T-cell (primary cell): ENCODE data around the gene ODF4. TPM values are rescaled to one million over a fixed set of nuclear protein-coding genes. Genes with fewer than 3 reads are reported as not detected.

Experiments
- ATAC-seq, 4 experiments: fragments of 200-7000 bp in 3 of 4; fragments of 150-1000 bp in 1 of 4; cut with Tn5 transposase; replicated peaks in 1 of 4; 1 replicate in 3 of 4; 2 replicates in 1 of 4; pipeline ENCODE4 v1.10.0; 2021; ENCODE audit warnings: moderate library complexity in 3 of 4, mild to moderate bottlenecking in 2 of 4, moderate number of reproducible peaks in 1 of 4
- CTCF ChIA-PET, 2 donors: fragments of 300-600 bp; sonication (Branson Sonifier 250); formaldehyde crosslinking; loops; one replicate each; lab custom pipeline; 2022; ENCODE audit warnings: antibody characterized with exemption in 2 of 2; lab: Charles Lee
- POLR2A ChIA-PET, 2 donors: fragments of 300-600 bp; sonication (Branson Sonifier 250); formaldehyde crosslinking; loops; one replicate each; lab custom pipeline; 2022; ENCODE audit warnings: antibody characterized with exemption in 2 of 2; lab: Charles Lee
- DNase-seq, 35 experiments: peaks; one replicate each; pipeline versions ENCODE4 v3.0.0 to v3.0.0-alpha.2; 2013 to 2023
- H3K27ac ChIP-seq: one replicate; pipeline ENCODE4 v1.5.1; 2013; ENCODE audit warnings: low read length
- H3K27me3 ChIP-seq, 2 experiments: replicated peaks in 1 of 2; 1 replicate in 1 of 2; 2 replicates in 1 of 2; pipeline versions ENCODE4 v1.6.1 to v1.7.0; 2013; ENCODE audit warnings: low read length in 1 of 2, mixed read lengths in 1 of 2; ENCODE audit not compliant: control insufficient read depth in 2 of 2, insufficient read depth in 2 of 2; ENCODE audit errors: extremely low read depth in 1 of 2
- H3K36me3 ChIP-seq, 2 donors: 1 replicate in 1 of 2; 2 replicates in 1 of 2; pipeline versions ENCODE4 v1.6.1 to v1.7.0; 2013; ENCODE audit warnings: low read length in 1 of 2; ENCODE audit not compliant: control insufficient read depth in 2 of 2, insufficient read depth in 1 of 2; ENCODE audit errors: extremely low read depth in 1 of 2
- H3K4me1 ChIP-seq, 2 experiments: 1 replicate in 1 of 2; 2 replicates in 1 of 2; pipeline versions ENCODE4 v1.6.1 to v1.7.0; 2013; ENCODE audit warnings: low read length in 2 of 2, mixed read lengths in 1 of 2; ENCODE audit not compliant: insufficient read depth in 2 of 2, control insufficient read depth in 1 of 2; ENCODE audit errors: extremely low read depth in 1 of 2
- H3K4me3 ChIP-seq, 2 donors: 1 replicate in 1 of 2; 2 replicates in 1 of 2; pipeline versions ENCODE4 v1.5.1 to v1.7.0; 2013; ENCODE audit warnings: mild to moderate bottlenecking in 2 of 2, low read length in 1 of 2, moderate library complexity in 1 of 2; ENCODE audit not compliant: control insufficient read depth in 1 of 2; ENCODE audit errors: extremely low read depth in 1 of 2
- H3K9me3 ChIP-seq: 2 replicates; pipeline ENCODE4 v1.7.0; 2013
- H3K27ac Mint-ChIP-seq, 2 donors: one replicate each; pipeline ENCODE4 v1.8.0; 2020 to 2021; ENCODE audit warnings: mild to moderate bottlenecking in 2 of 2, mixed read lengths in 2 of 2
- H3K27me3 Mint-ChIP-seq, 2 donors: one replicate each; pipeline ENCODE4 v1.8.0; 2021 to 2022; ENCODE audit warnings: mixed read lengths in 2 of 2
- H3K36me3 Mint-ChIP-seq: one replicate; pipeline ENCODE4 v1.8.0; 2021; ENCODE audit warnings: mixed read lengths
- H3K4me1 Mint-ChIP-seq, 3 donors: one replicate each; pipeline ENCODE4 v1.8.0; 2020 to 2022; ENCODE audit warnings: mixed read lengths in 3 of 3, mild to moderate bottlenecking in 1 of 3
- H3K4me3 Mint-ChIP-seq, 3 donors: one replicate each; pipeline ENCODE4 v1.8.0; 2020 to 2022; ENCODE audit warnings: mild to moderate bottlenecking in 3 of 3, mixed read lengths in 3 of 3, moderate library complexity in 3 of 3
- H3K9me3 Mint-ChIP-seq, 3 donors: one replicate each; pipeline ENCODE4 v1.8.0; 2020 to 2022; ENCODE audit warnings: mixed read lengths in 3 of 3
- WGBS: methylation state at CpG from one replicate; pipeline ENCODE4 v1.1.5; 2013; ENCODE audit warnings: missing lambda C conversion rate; ENCODE audit not compliant: insufficient coverage; 5-methylcytosine and 5-hydroxymethylcytosine counted together
- total RNA-seq, 35 experiments: library from RNA in 6 of 35; stranded (reverse) in 6 of 35; fragments of 120-200 nt in 1 of 35; gene quantifications; one replicate each; pipeline versions ENCODE4 v1.2.1 to v1.2.4 and lab custom pipeline; 2013 to 2026

Gene ODF4
- total RNA-seq, 5 donors from 2014 or later (not counting 1 experiment from before 2014, with no cell fraction given): not detected

DNA sequence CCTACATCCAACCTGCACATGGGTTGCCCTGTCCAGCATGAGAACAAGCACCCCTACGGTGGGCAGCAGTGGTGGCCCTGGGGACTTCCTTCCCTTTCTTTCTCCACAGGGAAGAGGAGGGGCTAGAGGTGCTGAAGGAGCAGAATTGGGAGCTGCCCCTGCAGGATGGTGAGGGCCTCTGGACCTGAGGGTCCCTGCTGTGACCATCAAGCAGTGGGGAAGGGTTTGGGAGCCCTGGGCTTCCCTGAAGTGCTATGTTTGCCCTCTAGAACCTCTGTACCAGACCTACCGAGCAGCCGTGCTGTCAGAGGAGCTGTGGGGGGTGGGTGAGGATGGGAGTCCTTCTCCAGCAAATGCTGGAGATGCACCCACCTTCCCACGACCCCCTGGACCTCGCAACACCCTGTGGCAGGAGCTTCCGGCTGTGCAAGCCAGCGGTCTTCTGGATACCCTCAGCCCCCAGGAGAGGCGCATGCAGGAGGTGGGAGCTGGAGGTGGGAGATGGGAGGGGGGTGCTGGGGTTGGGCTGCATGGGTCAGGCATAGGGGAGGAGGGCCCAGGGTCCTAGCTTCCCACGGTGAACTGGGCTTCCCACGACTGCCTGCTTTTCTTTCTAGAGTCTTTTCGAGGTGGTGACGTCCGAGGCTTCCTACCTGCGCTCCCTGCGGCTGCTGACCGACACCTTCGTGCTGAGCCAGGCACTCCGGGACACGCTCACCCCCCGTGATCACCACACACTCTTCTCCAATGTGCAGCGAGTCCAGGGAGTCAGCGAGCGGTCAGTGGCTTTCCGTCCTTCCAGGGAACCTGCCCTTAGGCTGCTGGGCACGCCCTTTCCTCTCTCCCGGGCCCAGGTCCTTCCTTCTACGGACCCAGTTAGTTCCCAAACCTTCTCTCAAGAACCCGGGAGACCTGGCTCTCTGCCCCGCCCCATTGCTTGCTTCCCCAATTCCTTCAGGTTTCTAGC lies 24.6 kb upstream of the ODF4 start:
- ChIA-PET POLR2A (interaction anchor here in 1 of 2 donors (0.5 kb wide), 1 partner anchor 120 kb away, joined by 3 read pairs; no protein-coding TSS in a partner anchor), CTCF (interaction anchor here in 1 of 2 donors (0.6 kb wide), 1 partner anchor 1622 kb away, joined by 4 read pairs; no protein-coding TSS in a partner anchor)
- peaks cover 0 to 6% of the 10 kb centered on the region in 2 experiments for H3K4me1 ChIP-seq
- peaks cover 0 to 67% of the 10 kb centered on the region in 2 experiments for H3K27me3 ChIP-seq
- DNase-seq: no peak
- H3K27ac ChIP-seq: no peak overlapping the region
- WGBS: 66% methylated on average over 24 of the region's 29 CpGs
- no peaks in the 10 kb centered on the region for H3K9me3 ChIP-seq
- ATAC-seq: no peak
- Mint-ChIP-seq H3K36me3 (no peaks in the 10 kb centered on the region), H3K9me3 (no peaks in the 10 kb centered on the region), H3K4me1 (peaks cover 0 to under 1% (median 0%) of the 10 kb centered on the region in 3 donors), H3K27me3 (peaks cover 5 to 29% of the 10 kb centered on the region in 2 donors), H3K27ac (no peak overlapping the region), H3K4me3 (no peak overlapping the region)
- H3K36me3 ChIP-seq: no peaks in the 10 kb centered on the region
- H3K4me3 ChIP-seq: no peak overlapping the region

DNA sequence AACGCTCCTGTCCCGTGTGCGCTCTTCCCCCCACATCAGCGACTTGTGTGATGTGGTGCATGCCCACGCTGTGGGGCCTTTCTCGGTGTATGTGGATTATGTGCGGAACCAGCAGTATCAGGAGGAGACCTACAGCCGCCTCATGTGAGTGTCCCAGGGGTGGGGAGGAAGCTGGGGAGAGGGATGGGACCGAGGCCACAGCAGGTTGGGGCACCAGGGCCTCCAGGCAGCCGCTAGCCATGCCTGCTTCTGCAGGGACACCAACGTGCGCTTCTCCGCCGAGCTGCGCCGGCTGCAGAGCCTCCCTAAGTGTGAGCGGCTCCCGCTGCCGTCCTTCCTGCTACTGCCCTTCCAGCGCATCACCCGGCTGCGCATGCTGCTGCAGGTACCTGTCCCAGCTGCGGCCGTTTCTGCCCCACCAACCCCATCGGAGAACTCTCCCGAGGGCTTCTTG lies 23.8 kb upstream of the ODF4 start:
- Histone ChIP-seq H3K36me3 (no peaks in the 10 kb centered on the region), H3K9me3 (no peaks in the 10 kb centered on the region), H3K27ac (no peak overlapping the region), H3K4me3 (no peak overlapping the region), H3K27me3 (peaks cover 0 to 67% of the 10 kb centered on the region in 2 experiments), H3K4me1 (no peaks in the 10 kb centered on the region)
- H3K36me3 Mint-ChIP-seq: no peaks in the 10 kb centered on the region
- H3K4me1 Mint-ChIP-seq: no peaks in the 10 kb centered on the region
- 88% methylated on average over 21 of the region's 26 CpGs for WGBS
- H3K4me3 Mint-ChIP-seq: no peak overlapping the region
- no peak overlapping the region for H3K27ac Mint-ChIP-seq
- ChIA-PET CTCF (no interaction called here), POLR2A (no interaction called here)
- ATAC-seq: no peak
- peaks cover 5 to 32% of the 10 kb centered on the region in 2 donors for H3K27me3 Mint-ChIP-seq
- H3K9me3 Mint-ChIP-seq: no peaks in the 10 kb centered on the region
- DNase-seq: no peak

DNA sequence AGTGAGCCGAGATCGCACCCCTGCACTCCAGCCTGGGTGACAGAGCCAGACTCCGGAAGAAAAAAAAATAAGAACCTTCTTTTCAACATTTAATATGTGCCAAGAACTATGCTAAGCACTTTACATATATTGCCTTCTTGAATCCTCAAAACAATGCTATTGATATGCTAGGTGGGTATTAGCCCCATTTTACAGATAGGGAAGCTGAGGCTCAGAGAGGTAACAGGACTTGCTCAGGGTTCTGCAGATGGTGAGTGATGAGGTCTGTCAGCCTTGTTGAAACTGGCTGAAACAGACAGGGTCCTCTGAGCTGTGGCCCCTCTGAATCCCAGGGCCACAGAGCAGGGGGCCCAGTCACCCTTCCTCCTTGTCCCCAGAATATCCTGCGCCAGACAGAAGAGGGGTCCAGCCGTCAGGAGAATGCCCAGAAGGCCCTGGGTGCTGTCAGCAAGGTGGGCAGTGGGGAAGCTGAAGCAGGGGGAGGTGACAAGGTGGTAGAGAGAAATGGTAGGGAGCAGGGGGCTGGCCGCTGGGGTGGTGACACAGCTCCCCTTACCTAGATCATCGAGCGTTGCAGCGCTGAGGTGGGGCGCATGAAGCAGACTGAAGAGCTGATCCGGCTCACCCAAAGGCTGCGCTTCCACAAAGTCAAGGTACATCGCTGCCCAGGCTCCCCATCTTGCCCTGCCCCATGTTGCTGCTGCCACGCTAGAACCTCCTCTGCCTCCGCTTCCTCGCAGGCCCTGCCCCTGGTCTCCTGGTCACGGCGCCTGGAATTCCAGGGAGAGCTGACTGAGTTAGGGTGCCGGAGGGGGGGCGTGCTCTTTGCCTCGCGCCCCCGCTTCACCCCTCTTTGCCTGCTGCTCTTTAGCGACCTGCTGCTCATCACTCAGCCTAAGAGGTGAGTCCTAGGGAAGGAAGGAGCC lies 21.4 kb upstream of the ODF4 start:
- Histone ChIP-seq H3K27ac (no peak overlapping the region), H3K4me3 (no peak overlapping the region), H3K27me3 (peaks cover 0 to 54% of the 10 kb centered on the region in 2 experiments), H3K9me3 (no peaks in the 10 kb centered on the region), H3K36me3 (no peaks in the 10 kb centered on the region), H3K4me1 (no peaks in the 10 kb centered on the region)
- CTCF ChIA-PET: interaction anchor here in 1 of 2 donors (0.5 to 0.6 kb wide), 2 partner anchors 711 to 1703 kb away, joined by 3 read pairs; no protein-coding TSS in a partner anchor
- Mint-ChIP-seq H3K4me3 (no peak overlapping the region), H3K4me1 (no peaks in the 10 kb centered on the region), H3K9me3 (no peaks in the 10 kb centered on the region), H3K36me3 (no peaks in the 10 kb centered on the region), H3K27ac (no peak overlapping the region), H3K27me3 (peaks cover 5 to 26% of the 10 kb centered on the region in 2 donors)
- POLR2A ChIA-PET: no interaction called here
- no peak for ATAC-seq
- DNase-seq: no peak
- 90% methylated on average over 16 of the region's 24 CpGs for WGBS

DNA sequence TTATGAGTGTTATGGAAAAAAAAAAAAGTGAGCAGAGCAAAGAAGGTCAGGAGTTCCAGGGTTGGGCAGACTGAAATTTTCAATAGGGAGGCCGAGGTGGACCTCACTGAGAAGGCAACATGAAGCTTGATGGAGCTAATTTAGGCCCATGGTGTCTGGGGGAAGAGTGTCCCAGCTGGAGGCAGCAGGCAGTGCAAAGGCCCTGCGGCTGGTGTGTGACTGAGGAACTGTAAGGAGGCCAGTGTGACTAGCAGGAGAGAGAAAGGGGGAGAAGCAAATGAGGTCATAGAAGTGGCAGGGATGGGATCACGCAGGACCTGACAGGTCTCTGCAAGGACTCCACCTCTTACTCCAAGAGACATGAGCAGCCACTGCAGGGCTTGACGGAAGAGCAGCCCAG lies 19.4 kb upstream of the ODF4 start:
- WGBS: 72% methylated on average over 3 of the region's 4 CpGs
- POLR2A ChIA-PET: no interaction called here
- H3K4me1 Mint-ChIP-seq: peaks cover 0 to 10% (median 3%) of the 10 kb centered on the region in 3 donors

DNA sequence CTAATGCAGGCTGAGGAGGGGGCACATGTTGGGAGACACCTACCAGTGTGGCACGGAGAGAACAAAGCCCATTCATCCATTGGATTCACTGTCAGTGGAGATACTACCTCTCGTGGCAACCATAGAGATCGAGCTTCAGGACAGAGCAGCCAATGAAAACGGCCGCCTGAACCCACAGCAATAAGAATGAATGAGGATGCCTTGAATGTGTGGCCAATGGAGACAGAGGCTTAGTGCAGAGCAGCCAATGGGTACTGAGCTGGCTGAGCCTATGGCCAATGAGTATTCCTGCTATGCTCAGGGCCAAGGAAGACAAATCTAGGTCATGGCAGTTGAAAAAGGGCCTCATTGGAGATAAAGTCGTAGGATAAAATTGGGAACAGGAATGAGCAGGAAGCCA lies 18.6 kb upstream of the ODF4 start:
- Mint-ChIP-seq H3K4me1 (peaks cover 2 to 17% (median 8%) of the 10 kb centered on the region in 3 donors), H3K4me3 (no peak overlapping the region), H3K9me3 (no peaks in the 10 kb centered on the region), H3K27me3 (peaks cover 15 to 33% of the 10 kb centered on the region in 2 donors), H3K36me3 (no peaks in the 10 kb centered on the region), H3K27ac (no peak overlapping the region)
- no peaks in the 10 kb centered on the region for H3K9me3 ChIP-seq
- ATAC-seq: no peak
- no peak overlapping the region for H3K27ac ChIP-seq
- 70% methylated on average over 5 of the region's 6 CpGs for WGBS
- no peak for DNase-seq
- ChIA-PET POLR2A (no interaction called here), CTCF (no interaction called here)
- H3K27me3 ChIP-seq: peaks cover 2 to 46% of the 10 kb centered on the region in 2 experiments
- H3K4me1 ChIP-seq: no peaks in the 10 kb centered on the region
- H3K36me3 ChIP-seq: no peaks in the 10 kb centered on the region
- H3K4me3 ChIP-seq: no peak overlapping the region

More for the DNA sequence above, 19.4 kb upstream of the ODF4 start:
- Histone ChIP-seq H3K36me3 (no peaks in the 10 kb centered on the region), H3K27me3 (peaks cover 0 to 48% of the 10 kb centered on the region in 2 experiments), H3K4me1 (no peaks in the 10 kb centered on the region), H3K4me3 (no peak overlapping the region), H3K9me3 (no peaks in the 10 kb centered on the region), H3K27ac (no peak overlapping the region)
- DNase-seq (no peak), ATAC-seq (no peak)
- no peak overlapping the region for H3K4me3 Mint-ChIP-seq
- H3K27me3 Mint-ChIP-seq: peaks cover 10 to 31% of the 10 kb centered on the region in 2 donors
- no peaks in the 10 kb centered on the region for H3K9me3 Mint-ChIP-seq
- CTCF ChIA-PET: no interaction called here
- no peak overlapping the region for H3K27ac Mint-ChIP-seq
- no peaks in the 10 kb centered on the region for H3K36me3 Mint-ChIP-seq

DNA sequence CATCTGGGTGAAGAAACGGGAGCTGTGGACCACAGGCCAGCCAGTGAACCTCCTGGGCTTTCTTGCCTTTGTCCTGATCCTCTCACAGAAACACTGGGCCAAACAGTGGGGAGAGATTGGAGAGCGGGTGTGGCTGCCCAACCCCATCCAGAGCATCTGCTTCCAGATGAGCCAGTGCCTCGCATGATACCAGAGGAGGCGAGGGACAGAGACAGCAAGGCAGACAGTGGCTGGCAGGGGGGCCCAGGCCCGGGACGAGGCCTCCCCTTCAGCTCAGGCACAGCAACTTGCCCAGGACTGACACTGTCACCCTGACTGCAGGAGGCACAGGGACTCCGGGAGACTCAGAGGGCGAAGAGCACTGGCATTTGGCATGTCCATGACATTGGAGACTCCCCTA lies 17.6 kb upstream of the ODF4 start:
- ChIA-PET POLR2A (no interaction called here), CTCF (no interaction called here)
- Mint-ChIP-seq H3K27ac (no peak overlapping the region), H3K4me3 (no peak overlapping the region), H3K4me1 (peaks cover 11 to 25% (median 17%) of the 10 kb centered on the region in 3 donors), H3K9me3 (no peaks in the 10 kb centered on the region), H3K36me3 (no peaks in the 10 kb centered on the region), H3K27me3 (peaks cover 23 to 37% of the 10 kb centered on the region in 2 donors)
- Histone ChIP-seq H3K27ac (no peak overlapping the region), H3K36me3 (no peaks in the 10 kb centered on the region), H3K9me3 (no peaks in the 10 kb centered on the region), H3K4me3 (no peak overlapping the region), H3K4me1 (peaks cover 7 to 11% of the 10 kb centered on the region in 2 experiments), H3K27me3 (peaks cover 2 to 50% of the 10 kb centered on the region in 2 experiments)
- DNase-seq (no peak), ATAC-seq (no peak)
- WGBS: 83% methylated on average over 7 of the region's 8 CpGs
